ENCODE results near the gene BRD7. TPM values are rescaled to one million over a fixed set of nuclear protein-coding genes. Genes with fewer than 3 reads are reported as not detected.

The BRD7 gene
- total RNA-seq, 4 donors from 2014 or later = 53.1 to 62.0 (median 56.2) TPM

DNA sequence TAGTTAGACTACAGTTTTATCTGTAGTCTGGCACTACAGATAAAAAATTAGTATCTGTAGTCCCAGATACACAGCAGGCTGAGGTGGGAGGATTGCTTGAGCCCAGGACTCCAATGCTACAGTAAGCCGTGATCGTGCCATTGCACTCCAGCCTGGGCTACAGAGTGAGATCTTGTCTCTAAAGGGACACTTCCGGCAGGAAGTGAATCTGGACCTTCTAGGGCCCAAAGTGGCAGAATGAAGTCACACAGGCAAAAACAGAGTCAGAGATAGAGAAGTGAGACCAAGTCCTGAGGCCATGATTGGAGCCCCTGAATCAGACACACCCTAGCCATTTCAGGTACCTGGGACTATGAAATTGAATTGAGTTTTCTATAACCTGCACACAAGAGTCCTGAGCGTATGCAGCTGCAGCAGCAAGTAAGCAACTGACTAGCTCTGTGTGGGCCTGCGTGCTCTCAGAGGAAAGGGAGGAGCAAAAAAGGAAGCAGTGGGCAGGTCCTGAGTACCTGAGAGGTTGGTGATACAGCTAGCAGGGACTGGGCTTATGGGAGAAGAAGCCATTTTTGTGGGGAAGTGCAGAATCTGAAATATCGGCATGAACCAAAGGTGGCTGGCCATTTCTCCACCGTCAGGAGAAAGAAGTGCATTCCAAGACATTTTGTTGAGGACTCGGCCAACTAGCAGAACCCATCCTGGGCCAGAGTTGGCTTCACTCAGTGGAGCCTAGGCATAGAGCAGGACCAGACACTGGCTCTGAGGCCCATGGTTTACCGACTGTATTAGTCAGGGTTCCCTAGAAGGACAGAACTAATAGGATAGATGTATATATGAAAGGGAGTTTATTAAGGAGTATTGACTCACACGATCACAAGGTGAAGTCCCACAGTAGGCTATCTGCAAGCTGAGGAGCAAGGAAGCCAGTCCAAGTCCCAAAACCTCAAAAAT lies 27.2 kb upstream of the BRD7 start:
- peaks cover 22% of the 10 kb centered on the region for H3K4me1 ChIP-seq
- no peak for TF ChIP-seq POLR2AphosphoS5 (IDR thresholded peaks at IDR 0.05)
- no peak for TF ChIP-seq POLR2A (IDR thresholded peaks at IDR 0.05)
- TF ChIP-seq, protein P1, sequence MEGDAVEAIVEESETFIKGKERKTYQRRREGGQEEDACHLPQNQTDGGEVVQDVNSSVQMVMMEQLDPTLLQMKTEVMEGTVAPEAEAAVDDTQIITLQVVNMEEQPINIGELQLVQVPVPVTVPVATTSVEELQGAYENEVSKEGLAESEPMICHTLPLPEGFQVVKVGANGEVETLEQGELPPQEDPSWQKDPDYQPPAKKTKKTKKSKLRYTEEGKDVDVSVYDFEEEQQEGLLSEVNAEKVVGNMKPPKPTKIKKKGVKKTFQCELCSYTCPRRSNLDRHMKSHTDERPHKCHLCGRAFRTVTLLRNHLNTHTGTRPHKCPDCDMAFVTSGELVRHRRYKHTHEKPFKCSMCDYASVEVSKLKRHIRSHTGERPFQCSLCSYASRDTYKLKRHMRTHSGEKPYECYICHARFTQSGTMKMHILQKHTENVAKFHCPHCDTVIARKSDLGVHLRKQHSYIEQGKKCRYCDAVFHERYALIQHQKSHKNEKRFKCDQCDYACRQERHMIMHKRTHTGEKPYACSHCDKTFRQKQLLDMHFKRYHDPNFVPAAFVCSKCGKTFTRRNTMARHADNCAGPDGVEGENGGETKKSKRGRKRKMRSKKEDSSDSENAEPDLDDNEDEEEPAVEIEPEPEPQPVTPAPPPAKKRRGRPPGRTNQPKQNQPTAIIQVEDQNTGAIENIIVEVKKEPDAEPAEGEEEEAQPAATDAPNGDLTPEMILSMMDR (IDR thresholded peaks at IDR 0.05) = no peak
- TF ChIP-seq EP300 (IDR thresholded peaks at IDR 0.05) = no peak
- 80% methylated on average over 10 of the region's 10 CpGs for WGBS
- no peaks in the 10 kb centered on the region for H3K9me3 ChIP-seq
- H3K4me3 ChIP-seq = no peak overlapping the region
- no peak for DNase-seq (ENCODE audit: low spot score in 2 of 2)
- H3K36me3 ChIP-seq = no peaks in the 10 kb centered on the region
- H3K27me3 ChIP-seq = no peaks in the 10 kb centered on the region
- H3K27ac ChIP-seq = peak overlapping the region; percentile 56

DNA sequence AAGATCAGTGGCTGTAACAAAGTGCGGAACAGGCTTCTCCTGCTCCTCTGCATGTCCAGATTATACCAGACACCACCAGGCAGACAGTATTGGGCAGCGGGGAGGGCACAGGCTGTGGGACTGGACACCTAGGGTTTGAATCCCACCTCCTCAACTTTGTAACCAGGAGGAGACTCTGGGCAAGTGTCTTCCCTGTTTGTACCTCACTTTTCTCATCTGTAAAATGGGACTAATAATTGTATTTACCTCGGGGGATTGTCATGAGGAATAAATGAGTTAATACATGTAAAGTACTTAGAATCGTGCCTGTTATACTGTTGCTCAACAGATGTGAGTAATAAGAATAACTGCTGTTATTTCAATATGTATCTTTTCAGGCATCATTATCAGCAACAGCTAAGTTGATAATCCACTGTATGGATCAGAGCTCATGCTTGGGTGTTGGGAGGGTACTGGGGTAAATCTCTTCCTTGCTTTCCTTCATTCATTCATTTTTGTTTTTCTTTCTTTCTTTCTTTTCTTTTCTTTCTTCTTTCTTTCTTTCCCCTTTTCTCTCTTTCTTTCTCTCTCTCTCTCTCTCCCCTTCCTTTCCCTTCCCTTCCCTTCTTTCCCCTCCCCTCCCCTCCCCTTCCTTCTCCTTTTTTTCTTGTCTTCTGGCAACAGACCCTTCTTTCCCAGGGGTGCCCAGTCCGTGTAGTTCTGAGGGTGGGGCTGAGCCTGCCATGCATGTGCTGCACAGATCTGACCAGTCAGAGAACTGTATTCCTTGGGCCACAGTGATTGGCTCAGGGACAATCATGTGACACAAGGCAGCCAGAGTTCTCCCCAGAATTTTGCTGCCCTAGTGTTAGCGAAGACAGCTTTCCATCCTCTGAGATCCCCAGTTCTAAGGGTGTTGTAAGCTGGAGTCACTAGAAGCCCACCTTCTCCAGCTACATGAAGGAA lies 25.3 kb upstream of the BRD7 start:
- peaks cover 22% of the 10 kb centered on the region for H3K4me1 ChIP-seq
- no peak for DNase-seq (ENCODE audit: low spot score in 2 of 2)
- WGBS = 74% methylated on average over 6 of the region's 6 CpGs
- no peaks in the 10 kb centered on the region for H3K27me3 ChIP-seq
- no peak overlapping the region for H3K4me3 ChIP-seq
- H3K36me3 ChIP-seq = no peaks in the 10 kb centered on the region
- H3K27ac ChIP-seq = no peak overlapping the region
- H3K9me3 ChIP-seq = no peaks in the 10 kb centered on the region
- no peak for TF ChIP-seq POLR2AphosphoS5 (IDR thresholded peaks at IDR 0.05)

DNA sequence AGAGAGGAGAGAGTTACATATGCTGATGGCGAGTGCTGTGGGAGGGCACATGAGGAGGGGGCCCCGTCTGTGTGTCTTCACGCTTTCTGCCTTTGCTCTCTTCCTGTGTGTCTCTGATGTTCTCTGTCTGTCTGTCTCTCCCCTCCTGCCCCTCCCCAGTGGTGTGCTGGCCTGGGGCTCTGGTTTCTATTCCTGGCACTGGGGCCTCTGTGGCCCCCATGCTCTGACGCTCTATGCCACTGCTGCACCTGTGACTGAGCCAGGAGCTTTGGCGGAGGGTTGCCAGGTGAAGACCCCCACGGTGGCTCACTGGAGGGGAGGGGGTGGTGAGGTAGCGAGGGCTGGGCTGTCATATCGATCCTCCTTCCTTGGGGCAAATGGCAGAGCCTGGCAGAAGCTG lies 24.6 kb upstream of the BRD7 start:
- WGBS = 77% methylated on average over 5 of the region's 8 CpGs
- no peak overlapping the region for H3K27ac ChIP-seq
- no peaks in the 10 kb centered on the region for H3K27me3 ChIP-seq

DNA sequence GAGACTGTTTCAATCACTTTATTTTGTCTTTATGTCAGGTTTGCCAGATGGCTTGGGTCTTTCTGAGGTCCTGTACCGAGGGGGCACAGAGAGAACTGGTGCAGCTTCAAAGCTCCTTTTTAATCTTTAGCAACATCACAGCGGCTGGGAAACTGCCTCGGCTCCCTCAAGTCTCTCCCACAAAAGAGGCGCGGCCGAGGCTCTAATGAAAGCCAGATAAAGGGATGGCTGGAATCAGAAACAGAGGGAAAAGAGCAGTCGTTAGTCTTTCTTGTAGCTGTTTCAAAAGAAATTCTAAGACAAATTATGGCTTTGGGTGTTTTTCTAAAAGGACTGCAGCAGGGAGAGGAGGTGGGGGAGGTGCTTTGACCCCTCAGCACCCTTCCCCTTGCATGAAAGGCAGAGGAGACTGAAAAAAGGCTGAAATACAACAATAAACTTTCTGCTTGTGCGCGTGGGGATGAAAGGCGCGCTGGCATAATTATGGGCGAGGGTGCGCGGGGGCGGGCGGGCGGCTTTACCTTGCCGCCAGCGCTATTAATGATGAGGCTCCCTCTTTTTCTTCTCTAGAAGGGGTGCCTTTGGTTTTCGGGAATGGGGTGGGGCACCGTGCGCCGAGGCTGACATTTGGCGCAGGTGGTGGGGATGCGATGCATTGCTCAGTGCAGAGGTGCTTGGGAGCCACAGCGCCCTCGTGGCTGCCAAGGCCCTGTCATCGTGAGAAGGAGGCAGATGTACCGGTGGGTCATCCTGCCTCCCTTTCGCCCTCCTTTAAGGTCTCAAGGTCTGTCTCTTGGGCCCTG lies 22.3 kb upstream of the BRD7 start:
- H3K4me3 ChIP-seq = no peak overlapping the region
- H3K36me3 ChIP-seq = no peaks in the 10 kb centered on the region
- H3K27ac ChIP-seq = no peak overlapping the region
- no peaks in the 10 kb centered on the region for H3K27me3 ChIP-seq
- TF ChIP-seq POLR2A (IDR thresholded peaks at IDR 0.05) = no peak
- no peak for TF ChIP-seq EP300 (IDR thresholded peaks at IDR 0.05)
- no peak for TF ChIP-seq POLR2AphosphoS5 (IDR thresholded peaks at IDR 0.05)
- TF ChIP-seq, protein P1 (IDR thresholded peaks at IDR 0.05) = no peak
- no peaks in the 10 kb centered on the region for H3K9me3 ChIP-seq
- peaks cover 5% of the 10 kb centered on the region for H3K4me1 ChIP-seq
- WGBS = 72% methylated on average over 29 of the region's 30 CpGs
- DNase-seq (ENCODE audit: low spot score in 2 of 2) = no peak

More for the DNA sequence above, 24.6 kb upstream of the BRD7 start:
- no peak for DNase-seq (ENCODE audit: low spot score in 2 of 2)
- Histone ChIP-seq H3K9me3 (no peaks in the 10 kb centered on the region), H3K36me3 (no peaks in the 10 kb centered on the region), H3K4me1 (peaks cover 22% of the 10 kb centered on the region), H3K4me3 (no peak overlapping the region)
- TF ChIP-seq EP300 (IDR thresholded peaks at IDR 0.05) (no peak), POLR2AphosphoS5 (IDR thresholded peaks at IDR 0.05) (no peak), POLR2A (IDR thresholded peaks at IDR 0.05) (no peak)
- TF ChIP-seq, protein P1 (IDR thresholded peaks at IDR 0.05) = no peak

DNA sequence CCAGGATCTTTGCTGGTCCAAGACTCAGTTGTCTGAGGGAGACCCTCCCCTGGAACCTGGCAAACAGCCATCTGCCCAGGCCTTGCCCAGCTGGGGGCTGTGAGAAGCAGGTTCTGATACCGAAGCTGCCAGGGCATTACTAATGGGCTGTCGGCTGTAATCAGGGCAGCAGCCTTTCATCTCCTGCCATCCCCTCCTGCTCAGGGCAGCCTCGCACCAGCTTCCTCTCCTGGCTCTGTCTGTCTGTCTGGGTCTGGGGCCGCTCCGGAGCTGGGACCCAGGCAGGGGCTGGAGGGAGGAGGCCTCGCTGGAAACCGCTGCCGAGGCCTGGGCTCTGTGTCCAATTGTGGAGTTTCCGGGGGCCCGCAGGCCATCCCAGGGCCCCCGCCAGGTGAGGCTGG lies 21.6 kb upstream of the BRD7 start:
- TF ChIP-seq EP300 (IDR thresholded peaks at IDR 0.05) (no peak), POLR2AphosphoS5 (IDR thresholded peaks at IDR 0.05) (no peak), POLR2A (IDR thresholded peaks at IDR 0.05) (no peak)
- TF ChIP-seq, protein P1 (IDR thresholded peaks at IDR 0.05) = no peak
- no peaks in the 10 kb centered on the region for H3K4me1 ChIP-seq
- H3K4me3 ChIP-seq = no peak overlapping the region
- 80% methylated on average over 4 of the region's 11 CpGs for WGBS
- no peak overlapping the region for H3K27ac ChIP-seq
- DNase-seq (ENCODE audit: low spot score in 2 of 2) = no peak
- no peaks in the 10 kb centered on the region for H3K9me3 ChIP-seq
- no peaks in the 10 kb centered on the region for H3K27me3 ChIP-seq
- no peaks in the 10 kb centered on the region for H3K36me3 ChIP-seq
